HG02938 (cell line): ENCODE data around the gene CCNI.
"Not testable (repeated sequence)": the region's sequence is repeated elsewhere in the genome, so short reads cannot be mapped to it uniquely, and the experiment has no call there.

ENCODE experiments used
- ATAC-seq: cut with Tn5 transposase; IDR thresholded peaks from one replicate; pipeline ENCODE4 v1.9.1; 2021; ENCODE audit warnings: mild to moderate bottlenecking, moderate library complexity; ENCODE audit not compliant: unreplicated experiment

CCNI gene, protein sequence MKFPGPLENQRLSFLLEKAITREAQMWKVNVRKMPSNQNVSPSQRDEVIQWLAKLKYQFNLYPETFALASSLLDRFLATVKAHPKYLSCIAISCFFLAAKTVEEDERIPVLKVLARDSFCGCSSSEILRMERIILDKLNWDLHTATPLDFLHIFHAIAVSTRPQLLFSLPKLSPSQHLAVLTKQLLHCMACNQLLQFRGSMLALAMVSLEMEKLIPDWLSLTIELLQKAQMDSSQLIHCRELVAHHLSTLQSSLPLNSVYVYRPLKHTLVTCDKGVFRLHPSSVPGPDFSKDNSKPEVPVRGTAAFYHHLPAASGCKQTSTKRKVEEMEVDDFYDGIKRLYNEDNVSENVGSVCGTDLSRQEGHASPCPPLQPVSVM

GRCh38 chr4:77075869-77076799 lies at the start of gene CCNI:
Gene CCNI (minus strand): TSS chr4:77075989. CDS start chr4:77066362, 9,627 bp downstream.
- peak; percentile 60 for ATAC-seq

DNA sequence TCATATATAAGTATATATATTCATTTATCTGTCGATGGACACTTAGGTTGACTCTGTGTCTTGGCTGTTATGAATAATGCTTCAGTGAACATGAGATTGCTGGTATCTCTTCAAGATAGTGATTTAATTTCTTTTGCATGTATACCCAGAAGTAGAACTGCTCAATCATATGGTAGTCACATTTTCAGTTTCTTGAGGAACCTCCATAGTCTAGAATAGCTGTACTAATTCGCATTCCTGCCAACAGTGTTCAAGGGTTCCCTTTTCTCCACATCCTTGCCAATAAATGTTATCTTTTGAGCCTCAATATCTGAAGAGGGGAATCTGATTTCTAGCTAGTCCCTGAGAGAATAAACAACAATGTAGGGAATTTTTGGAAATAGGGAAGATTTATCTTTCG lies 48.8 kb upstream of the CCNI start:
- no peak for ATAC-seq

DNA sequence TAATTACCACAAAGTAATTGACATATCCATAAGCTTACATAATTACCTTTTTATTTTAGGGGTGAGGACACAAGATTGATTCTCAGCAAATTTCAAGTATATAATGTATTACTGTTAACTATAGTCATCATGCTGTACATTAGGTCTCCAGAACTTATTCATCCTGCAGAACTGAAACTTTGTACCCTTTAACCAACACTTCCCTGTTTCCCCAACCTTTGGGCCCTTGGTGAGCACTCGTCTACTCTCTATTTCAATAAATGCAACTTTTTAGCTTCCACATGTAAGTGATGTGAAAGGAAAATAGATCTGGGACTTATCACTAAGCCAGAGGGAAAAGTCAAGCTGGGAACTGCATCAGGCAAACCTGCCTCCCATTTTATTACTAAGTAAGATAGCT lies 47.6 kb upstream of the CCNI start:
- no peak for ATAC-seq

GRCh38 chr4:77122656-77123055 lies 46.9 kb upstream of the CCNI start:
- ATAC-seq: no peak

DNA sequence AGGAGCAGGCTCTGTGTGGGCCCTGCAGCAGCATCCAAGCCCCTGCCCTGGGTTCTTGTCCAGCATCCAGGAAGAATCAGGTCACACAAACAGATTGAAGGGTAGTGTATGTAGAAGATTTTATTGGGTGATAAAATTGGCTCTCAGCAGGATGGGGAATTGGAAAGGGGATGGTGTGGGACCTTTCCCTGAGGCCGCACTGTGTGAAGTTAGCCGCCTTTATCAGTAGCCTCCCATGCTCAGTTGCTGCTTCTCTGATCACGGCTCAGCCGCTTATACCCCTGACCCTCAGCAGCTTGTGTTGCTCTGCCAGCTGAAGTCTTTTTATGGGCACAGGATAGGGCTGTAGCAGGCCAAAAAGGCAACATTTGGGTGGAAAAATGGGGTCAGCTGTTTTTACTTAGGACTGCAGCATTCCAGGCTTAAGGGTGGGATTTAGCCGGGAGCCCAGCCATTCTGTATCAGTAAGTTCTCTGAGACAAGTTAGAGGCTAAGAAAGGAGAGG lies 46.0 kb upstream of the CCNI start:
- no peak for ATAC-seq

DNA sequence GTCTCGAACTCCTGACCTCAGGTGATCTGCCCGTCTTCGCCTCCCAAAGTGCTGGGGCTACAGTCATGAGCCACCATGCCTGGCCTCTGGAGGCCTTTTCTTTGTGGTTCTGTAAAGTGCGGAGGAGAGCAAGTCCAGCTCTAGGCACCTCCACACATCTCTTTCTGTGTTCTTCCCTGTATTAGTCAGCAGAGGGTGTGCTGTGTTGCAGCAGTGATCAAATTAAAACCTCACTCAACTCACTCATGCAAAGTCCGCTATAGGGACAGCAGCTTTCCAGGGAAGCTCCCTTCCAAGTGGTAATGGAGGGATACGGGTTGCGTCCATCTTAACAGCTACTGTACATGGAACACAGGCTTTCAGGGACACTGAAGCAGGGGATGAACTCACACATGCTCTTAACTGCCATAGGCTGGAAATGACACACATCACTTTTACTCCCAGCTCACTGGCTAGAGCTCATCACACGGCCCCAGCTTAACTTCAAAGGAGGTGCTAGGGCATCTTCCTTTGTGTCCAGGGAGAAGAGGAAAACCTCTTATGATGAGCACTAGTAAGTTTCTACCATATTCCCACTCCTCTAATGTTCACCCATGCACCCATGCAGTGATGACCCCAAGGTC lies 45.2 kb upstream of the CCNI start:
- ATAC-seq: no peak

- no peak for ATAC-seq
These were observed 41.9 kb upstream of the CCNI start for GRCh38 chr4:77117721-77118120.

- ATAC-seq: no peak
These were observed 37.3 kb upstream of the CCNI start for GRCh38 chr4:77113069-77113468.

DNA sequence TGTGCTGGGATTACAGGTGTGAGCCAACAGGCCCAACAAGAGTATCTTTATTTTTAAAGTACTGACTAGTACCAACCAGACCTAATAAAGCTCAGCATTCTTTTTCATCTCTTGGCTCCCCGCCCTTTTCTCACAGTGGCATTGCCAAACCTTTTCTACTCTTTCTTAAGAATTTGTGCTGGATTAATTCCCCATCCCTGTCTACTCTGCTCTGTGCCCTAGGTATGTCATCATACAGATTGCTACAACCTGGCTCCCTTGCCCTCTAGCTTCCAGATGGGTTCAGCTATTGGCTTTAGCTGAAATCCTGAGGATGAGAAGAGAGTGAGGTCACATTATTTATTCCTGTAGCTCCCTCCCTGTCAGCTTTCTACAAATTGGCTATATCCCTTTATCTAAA lies 34.9 kb upstream of the CCNI start:
- ATAC-seq: no peak

DNA sequence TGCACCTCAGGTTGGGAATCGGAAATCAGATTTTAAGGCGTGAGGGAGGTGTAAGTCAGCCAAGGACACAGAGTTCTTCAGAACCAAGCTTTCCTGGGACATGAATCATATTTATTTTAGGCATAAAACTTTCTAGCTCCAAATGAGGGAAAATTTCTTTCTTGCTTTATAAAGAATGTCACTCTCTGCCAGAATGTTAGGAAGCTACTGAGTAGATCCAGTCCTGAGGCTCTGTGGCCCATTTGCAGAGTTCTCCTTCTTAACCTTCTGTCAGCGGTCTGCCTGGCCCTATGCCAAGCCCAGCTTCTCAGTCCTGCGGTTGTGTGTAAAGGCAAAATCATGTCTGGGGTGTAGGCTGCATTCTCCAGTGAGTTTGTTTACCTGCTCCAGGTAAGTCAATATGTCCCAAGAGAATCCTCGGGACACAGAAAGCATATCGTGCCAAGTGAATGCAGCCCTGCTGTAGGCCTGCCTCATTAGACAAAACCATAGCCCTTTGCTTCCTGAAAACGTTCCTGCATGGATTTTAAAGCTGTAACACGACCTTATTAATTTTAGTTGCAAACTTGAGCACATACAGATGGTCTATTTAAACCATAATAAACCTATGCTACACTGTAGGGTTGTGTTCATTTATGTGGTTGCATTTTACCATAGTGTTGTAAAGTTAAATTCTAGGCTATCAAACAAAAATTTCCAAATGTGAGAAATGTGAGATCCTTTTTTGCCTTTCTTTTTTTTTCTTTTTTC lies 29.2 kb upstream of the CCNI start:
- ATAC-seq: no peak

- no peak for ATAC-seq
These were observed 28.6 kb upstream of the CCNI start for GRCh38 chr4:77104388-77104787.

- no peak for ATAC-seq
These were observed 24.4 kb upstream of the CCNI start for GRCh38 chr4:77100234-77100633.

DNA sequence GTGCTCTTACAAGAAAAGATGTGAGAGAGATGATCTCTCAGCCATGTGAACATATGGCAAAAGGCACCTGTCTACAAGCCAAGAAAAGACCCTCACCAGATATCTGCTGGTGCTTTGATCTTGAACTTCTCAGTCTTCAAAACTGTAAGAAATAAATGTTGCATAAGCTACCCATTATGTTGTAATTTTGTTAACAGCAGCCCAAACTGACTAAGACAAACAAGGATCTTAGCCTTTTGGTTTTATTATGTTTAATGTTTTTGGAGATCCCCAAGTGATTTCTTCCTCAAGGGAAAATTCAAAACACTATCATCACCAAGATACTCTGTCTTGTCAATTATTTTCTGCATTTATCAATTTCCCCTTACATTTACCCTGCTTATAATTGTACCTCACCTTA lies 21.8 kb upstream of the CCNI start:
- ATAC-seq: no peak

GRCh38 chr4:77095101-77095821 lies 19.5 kb upstream of the CCNI start:
- ATAC-seq: peak; percentile 86

DNA sequence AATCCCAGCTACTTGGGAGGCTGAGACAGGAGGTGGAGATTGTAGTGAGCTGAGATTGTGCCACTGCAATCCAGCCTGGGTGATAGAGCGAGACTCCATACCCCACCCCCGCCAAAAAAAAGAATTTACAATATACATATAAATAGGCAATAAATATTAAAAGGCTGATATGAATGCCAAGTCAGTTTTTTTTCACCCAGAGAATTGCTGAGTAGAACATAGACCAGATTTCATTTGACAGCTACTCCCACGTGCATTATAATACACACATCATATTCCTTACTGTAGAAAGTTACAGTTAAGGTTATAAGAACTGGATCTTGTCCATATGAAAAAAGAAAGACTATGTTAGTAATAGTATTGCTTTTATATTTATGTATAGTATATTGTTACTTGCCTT lies 18.7 kb upstream of the CCNI start:
- no peak for ATAC-seq

DNA sequence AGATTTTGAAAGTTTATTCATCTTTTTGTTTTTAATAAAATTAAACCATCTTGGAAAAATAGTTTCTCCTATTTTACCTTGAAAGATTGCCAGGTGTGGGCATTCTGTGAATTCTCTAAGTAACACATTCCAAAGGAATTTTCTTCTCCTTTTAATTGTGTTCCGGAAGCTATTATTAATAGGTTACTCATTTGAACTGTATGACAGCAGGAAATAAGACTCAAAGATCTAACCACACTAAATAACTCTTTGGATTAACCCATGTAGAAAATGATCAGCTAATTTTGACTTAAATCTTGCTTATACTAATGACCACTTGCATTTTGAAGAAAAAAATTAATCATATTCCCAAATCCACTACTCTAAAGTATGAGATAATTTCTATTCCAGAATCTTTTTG lies 17.6 kb upstream of the CCNI start:
- ATAC-seq: no peak

DNA sequence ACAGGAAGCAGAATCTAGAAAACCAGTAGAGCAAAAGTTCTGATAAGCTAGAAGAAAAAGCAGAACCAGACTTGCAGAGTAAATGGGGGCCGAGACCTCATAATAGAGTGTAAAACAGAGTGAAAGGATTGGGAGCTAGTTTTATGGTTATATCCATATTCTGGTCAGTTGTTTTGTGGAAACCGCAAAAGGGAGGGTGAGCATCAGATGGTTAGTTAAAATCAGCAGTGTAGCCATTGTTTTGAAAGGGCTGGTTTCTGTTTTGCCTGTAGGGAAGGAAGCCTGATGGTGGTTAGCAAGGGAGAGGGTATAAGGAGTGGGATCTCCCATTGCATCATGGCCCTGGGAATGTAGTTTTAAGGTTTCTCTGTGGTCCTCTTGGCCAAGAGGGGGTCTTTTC lies 17.2 kb upstream of the CCNI start:
- ATAC-seq: no peak

- no peak for ATAC-seq
These were observed 14.1 kb upstream of the CCNI start for GRCh38 chr4:77089866-77090265.

DNA sequence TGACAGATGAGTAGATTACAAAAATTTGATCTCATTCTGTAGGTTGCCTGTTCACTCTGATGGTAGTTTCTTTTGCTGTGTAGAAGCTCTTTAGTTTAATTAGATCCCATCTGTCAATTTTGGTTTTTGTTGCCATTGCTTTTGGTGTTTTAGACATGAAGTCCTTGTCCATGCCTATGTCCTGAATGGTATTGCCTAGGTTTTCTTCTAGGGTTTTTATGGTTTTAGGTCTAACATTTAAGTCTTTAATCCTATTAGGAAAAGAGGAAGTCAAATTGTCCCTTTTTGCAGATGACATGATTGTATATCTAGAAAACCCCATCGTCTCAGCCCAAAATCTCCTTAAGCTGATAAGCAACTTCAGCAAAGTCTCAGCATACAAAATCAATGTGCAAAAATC lies 11.2 kb upstream of the CCNI start:
- not testable (repeated sequence) for ATAC-seq

DNA sequence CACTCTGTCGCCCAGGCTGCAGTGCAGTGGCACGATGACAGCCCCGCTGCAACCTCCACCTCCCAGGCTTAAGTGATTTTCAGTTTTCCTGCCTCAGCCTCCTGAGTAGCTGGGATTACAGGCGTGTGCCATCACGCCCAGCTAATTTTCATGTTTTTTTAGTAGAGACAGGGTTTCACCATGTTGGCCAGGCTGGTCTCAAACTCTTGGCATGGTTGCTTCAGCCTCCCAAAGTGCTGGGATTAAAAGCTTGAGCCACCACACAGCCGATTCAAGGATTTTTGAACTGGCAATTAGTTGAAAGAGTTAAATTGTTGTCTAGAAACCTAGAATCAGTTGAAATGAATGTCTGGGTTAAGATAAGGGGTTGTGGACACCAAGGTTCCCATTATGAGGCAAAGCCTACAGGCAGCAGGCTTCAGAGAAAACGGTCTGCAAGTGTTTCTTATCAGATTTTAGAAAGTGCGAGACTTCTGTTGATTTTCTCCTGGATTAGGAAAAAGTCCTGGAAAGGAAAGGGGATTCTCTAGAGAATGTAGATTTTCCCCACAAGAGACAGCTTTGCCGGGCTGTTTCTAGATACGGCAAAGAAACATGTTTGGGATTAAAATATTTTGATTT lies 8.3 kb upstream of the CCNI start:
- no peak for ATAC-seq
